Natural killer cell (primary cell): Measurements from ENCODE around the gene TMEM163. TPM values are rescaled to one million over a fixed set of nuclear protein-coding genes. Genes with fewer than 3 reads are reported as not detected.

Experiments
- ATAC-seq, 3 donors: fragments of 150-1000 bp in 2 of 3; fragments of 200-7000 bp in 1 of 3; cut with Tn5 transposase; 1 replicate in 1 of 3; 2 replicates in 2 of 3; pipeline ENCODE4 v1.10.0; 2021; ENCODE audit warnings: mild to moderate bottlenecking in 2 of 3, moderate library complexity in 2 of 3
- DNase-seq, 2 donors: peaks; one replicate each; pipeline versions ENCODE4 v3.0.0 to v3.0.0-alpha.2; 2013 to 2021; ENCODE audit warnings: mixed read lengths in 1 of 2
- H3K27ac ChIP-seq: one replicate; pipeline ENCODE4 v1.5.1; 2013; ENCODE audit warnings: mild to moderate bottlenecking, low read length
- H3K27me3 ChIP-seq: one replicate; pipeline ENCODE4 v1.6.1; 2013; ENCODE audit warnings: low read length; ENCODE audit not compliant: control insufficient read depth, insufficient read depth
- H3K36me3 ChIP-seq: one replicate; pipeline ENCODE4 v1.6.1; 2013; ENCODE audit warnings: low read length; ENCODE audit not compliant: control insufficient read depth, insufficient read depth
- H3K4me1 ChIP-seq: one replicate; pipeline ENCODE4 v1.6.1; 2013; ENCODE audit warnings: low read length; ENCODE audit not compliant: control insufficient read depth, insufficient read depth
- H3K4me3 ChIP-seq: one replicate; pipeline ENCODE4 v1.5.1; 2013; ENCODE audit warnings: low read length
- H3K9me3 ChIP-seq: one replicate; pipeline ENCODE4 v1.6.1; 2013; ENCODE audit warnings: low read length; ENCODE audit not compliant: control insufficient read depth, insufficient read depth
- H3K27ac Mint-ChIP-seq, 2 donors: one replicate each; pipeline ENCODE4 v1.8.0; 2022; ENCODE audit warnings: mild to moderate bottlenecking in 2 of 2, mixed read lengths in 2 of 2, moderate library complexity in 1 of 2
- H3K27me3 Mint-ChIP-seq, 2 donors: one replicate each; pipeline ENCODE4 v1.8.0; 2022; ENCODE audit warnings: low read depth in 2 of 2, mixed read lengths in 2 of 2
- H3K36me3 Mint-ChIP-seq: one replicate; pipeline ENCODE4 v1.8.0; 2022; ENCODE audit warnings: mixed read lengths
- H3K4me1 Mint-ChIP-seq, 2 donors: one replicate each; pipeline ENCODE4 v1.8.0; 2022; ENCODE audit warnings: mixed read lengths in 2 of 2
- H3K4me3 Mint-ChIP-seq: one replicate; pipeline ENCODE4 v1.8.0; 2022; ENCODE audit warnings: mild to moderate bottlenecking, moderate library complexity, mixed read lengths
- H3K9me3 Mint-ChIP-seq, 2 donors: one replicate each; pipeline ENCODE4 v1.8.0; 2022; ENCODE audit warnings: mixed read lengths in 2 of 2
- WGBS: methylation state at CpG from one replicate; pipeline ENCODE4 v1.1.7; 2013; ENCODE audit warnings: missing lambda C conversion rate; ENCODE audit not compliant: insufficient coverage; 5-methylcytosine and 5-hydroxymethylcytosine counted together
- intact Hi-C: fragments of 100-400 bp; cut with micrococcal nuclease; formaldehyde crosslinking; loops from one replicate; pipeline ENCODE4 v1.14.2; 2022
- total RNA-seq, 4 donors: library from RNA; stranded (reverse); fragments of 120-200 nt in 1 of 4; gene quantifications; one replicate each; pipeline versions ENCODE4 v1.2.3 to v1.2.4, GENCODE V29; 2013 to 2022
- TF ChIP-seq, protein P1 (sequence below): fragments of 200-600 bp; IDR thresholded peaks from one replicate; pipeline ENCODE4 v1.8.0; 2022; ENCODE audit warnings: antibody characterized with exemption

Gene TMEM163
- total RNA-seq, 3 donors from 2014 or later (not counting 1 experiment from before 2014, with no cell fraction given) = 6.8 to 11.6 (median 10.3) TPM

DNA sequence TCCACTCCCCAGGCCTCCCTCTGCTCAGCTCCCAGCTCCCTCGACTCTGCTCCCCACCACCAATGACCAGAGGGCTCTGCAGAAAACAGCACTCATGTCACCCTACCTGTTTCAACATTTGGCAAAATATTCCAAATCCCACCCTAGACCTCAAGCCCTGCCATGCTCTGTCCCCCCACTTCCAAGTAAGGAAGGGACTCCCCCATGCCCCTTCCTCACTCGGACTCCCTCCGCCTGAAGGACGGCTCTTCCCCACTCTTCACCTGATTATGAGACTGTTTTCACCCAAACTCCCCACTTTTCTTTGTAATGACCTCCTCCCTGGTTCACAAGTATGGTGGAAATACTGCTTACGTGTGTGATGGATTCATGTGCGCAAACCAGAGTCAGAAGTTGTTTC lies 256.5 kb downstream of the TMEM163 start:
- intact Hi-C loops = no loop called here

DNA sequence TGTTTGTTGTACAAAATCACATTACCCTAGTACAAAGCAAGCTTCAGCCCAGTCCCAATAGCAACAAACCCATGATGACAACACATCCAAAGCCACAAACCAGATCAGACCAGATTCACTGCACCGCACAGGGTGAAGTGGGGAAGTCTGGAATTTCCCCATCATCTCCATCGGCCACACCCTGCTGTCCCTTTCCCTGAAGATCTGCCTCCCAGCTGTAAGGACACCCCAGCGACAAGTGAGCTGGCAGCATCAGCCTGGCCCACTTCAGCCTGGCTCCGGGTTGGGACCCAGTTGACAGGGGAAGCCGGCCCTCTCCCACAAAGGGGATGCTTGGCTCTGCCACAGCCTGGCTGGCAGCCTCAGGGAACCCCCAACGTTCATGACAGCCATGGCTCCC lies 257.3 kb downstream of the TMEM163 start:
- WGBS = 85% methylated on average over 6 of the region's 6 CpGs
- Histone ChIP-seq H3K9me3 (no peaks in the 10 kb centered on the region), H3K4me3 (no peak overlapping the region), H3K4me1 (no peaks in the 10 kb centered on the region), H3K27me3 (no peaks in the 10 kb centered on the region), H3K36me3 (no peaks in the 10 kb centered on the region), H3K27ac (no peak overlapping the region)
- no peak for ATAC-seq
- Mint-ChIP-seq H3K4me1 (peaks cover 0 to 14% of the 10 kb centered on the region in 2 donors), H3K27me3 (no peaks in the 10 kb centered on the region), H3K9me3 (no peaks in the 10 kb centered on the region), H3K36me3 (no peaks in the 10 kb centered on the region), H3K4me3 (no peak overlapping the region), H3K27ac (peak overlapping the region in 1 of 2 donors; percentile 36)
- TF ChIP-seq, protein P1, sequence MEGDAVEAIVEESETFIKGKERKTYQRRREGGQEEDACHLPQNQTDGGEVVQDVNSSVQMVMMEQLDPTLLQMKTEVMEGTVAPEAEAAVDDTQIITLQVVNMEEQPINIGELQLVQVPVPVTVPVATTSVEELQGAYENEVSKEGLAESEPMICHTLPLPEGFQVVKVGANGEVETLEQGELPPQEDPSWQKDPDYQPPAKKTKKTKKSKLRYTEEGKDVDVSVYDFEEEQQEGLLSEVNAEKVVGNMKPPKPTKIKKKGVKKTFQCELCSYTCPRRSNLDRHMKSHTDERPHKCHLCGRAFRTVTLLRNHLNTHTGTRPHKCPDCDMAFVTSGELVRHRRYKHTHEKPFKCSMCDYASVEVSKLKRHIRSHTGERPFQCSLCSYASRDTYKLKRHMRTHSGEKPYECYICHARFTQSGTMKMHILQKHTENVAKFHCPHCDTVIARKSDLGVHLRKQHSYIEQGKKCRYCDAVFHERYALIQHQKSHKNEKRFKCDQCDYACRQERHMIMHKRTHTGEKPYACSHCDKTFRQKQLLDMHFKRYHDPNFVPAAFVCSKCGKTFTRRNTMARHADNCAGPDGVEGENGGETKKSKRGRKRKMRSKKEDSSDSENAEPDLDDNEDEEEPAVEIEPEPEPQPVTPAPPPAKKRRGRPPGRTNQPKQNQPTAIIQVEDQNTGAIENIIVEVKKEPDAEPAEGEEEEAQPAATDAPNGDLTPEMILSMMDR = no peak
- intact Hi-C loops = no loop called here
- DNase-seq = no peak

More for the DNA sequence above, 256.5 kb downstream of the TMEM163 start:
- WGBS = 91% methylated on average over 6 of the region's 6 CpGs
- Histone ChIP-seq H3K27me3 (no peaks in the 10 kb centered on the region), H3K4me3 (no peak overlapping the region), H3K27ac (no peak overlapping the region), H3K36me3 (no peaks in the 10 kb centered on the region), H3K4me1 (no peaks in the 10 kb centered on the region), H3K9me3 (no peaks in the 10 kb centered on the region)
- Mint-ChIP-seq H3K9me3 (no peaks in the 10 kb centered on the region), H3K4me1 (peaks cover 0 to 14% of the 10 kb centered on the region in 2 donors), H3K36me3 (no peaks in the 10 kb centered on the region), H3K27me3 (no peaks in the 10 kb centered on the region), H3K4me3 (no peak overlapping the region), H3K27ac (no peak overlapping the region)
- TF ChIP-seq, protein P1 = no peak
- DNase-seq = no peak
- ATAC-seq = no peak

DNA sequence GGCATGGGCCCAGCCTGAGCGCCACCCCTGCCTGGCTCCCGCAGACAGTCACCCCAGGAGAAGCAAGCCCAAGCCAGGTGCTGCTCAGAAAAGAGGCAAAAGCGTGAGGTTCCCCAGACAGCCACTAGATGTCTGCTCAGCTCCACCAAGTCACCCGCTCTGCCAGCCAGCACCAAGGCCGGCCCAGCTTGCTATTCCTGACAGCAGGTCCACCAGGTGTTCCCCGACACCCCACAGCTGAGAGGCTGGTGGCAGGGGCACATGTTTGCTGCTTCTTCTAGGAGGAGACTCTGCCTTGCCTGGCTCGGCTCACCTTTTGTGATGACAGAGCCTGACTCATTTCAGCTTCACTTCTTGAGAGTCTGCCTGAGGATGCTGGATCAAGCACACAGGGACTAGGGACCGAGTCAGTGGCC lies 258.2 kb downstream of the TMEM163 start:
- Histone ChIP-seq H3K4me3 (no peak overlapping the region), H3K36me3 (peaks cover 4% of the 10 kb centered on the region), H3K4me1 (no peaks in the 10 kb centered on the region), H3K27me3 (no peaks in the 10 kb centered on the region), H3K27ac (no peak overlapping the region), H3K9me3 (no peaks in the 10 kb centered on the region)
- TF ChIP-seq, protein P1 = no peak
- DNase-seq (peak in 1 of 2 donors; percentile 62), ATAC-seq (peak in 1 of 3 donors; percentile 47)
- no peaks in the 10 kb centered on the region for H3K36me3 Mint-ChIP-seq
- intact Hi-C loops = no loop called here
- H3K4me1 Mint-ChIP-seq = peaks cover 0 to 14% of the 10 kb centered on the region in 2 donors
- H3K27ac Mint-ChIP-seq = peak overlapping the region in 1 of 2 donors; percentile 36
- H3K9me3 Mint-ChIP-seq = no peaks in the 10 kb centered on the region
- H3K27me3 Mint-ChIP-seq = no peaks in the 10 kb centered on the region
- WGBS = 76% methylated on average over 8 of the region's 8 CpGs
- no peak overlapping the region for H3K4me3 Mint-ChIP-seq
